ENCODE data around the gene WWC2.
A peak's percentile ranks its signal among the peaks of the same experiment; 100 is the strongest.

Gene WWC2

DNA sequence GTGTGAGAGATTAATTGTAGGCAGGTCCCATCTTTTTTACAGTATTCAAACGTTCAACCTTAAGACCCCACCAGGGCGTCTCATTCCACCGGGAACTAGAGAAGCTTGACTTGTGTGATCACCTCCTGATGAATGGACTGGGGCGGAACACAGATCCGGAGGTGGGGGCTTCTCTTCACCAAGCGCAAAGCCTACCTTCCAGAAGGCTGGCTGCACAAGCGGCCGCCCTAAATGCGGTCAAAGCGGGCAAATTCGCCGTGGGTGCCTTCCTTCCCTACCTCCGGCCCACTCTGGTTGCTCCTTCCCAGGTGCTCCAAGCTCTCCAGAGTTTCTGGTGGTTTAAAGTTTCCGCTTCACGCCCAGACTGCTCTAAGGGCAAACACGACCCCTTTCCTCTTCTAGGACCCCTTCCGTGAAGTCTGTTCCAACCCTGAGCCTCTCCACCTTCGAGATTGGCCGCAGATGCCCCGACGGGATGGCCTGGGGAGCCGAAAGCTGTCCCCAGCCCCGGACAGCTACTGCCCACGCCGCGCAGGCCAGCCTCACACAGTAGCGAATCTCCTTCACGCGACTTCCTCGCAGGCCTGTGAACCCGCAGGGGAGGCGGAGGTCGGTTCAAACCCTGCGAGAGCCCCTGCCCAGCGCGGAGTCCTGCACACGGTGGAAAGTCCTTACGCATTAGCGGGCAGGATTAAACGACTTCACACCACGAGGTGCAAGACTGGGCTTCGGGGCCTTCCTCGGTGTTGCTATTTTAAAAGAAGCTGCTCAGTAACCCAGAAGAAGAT, 1.6 kb upstream of the WWC2 start:
- TF ChIP-seq POLR2A (IDR thresholded peaks at IDR 0.05; ENCODE audit: extremely low read depth, insufficient read length) (no peak), MAX (IDR thresholded peaks at IDR 0.05; ENCODE audit: low read depth, low read length) (no peak), CTCF (IDR thresholded peaks at IDR 0.05; ENCODE audit: low read depth, low read length) (no peak), MYC (IDR thresholded peaks at IDR 0.05; ENCODE audit: low read depth, low read length) (no peak)
- peak; percentile 16 for DNase-seq (ENCODE audit: low read depth)
- H3K4me3 ChIP-seq (ENCODE audit: low read depth, low read length) = no peak overlapping the region

- TF ChIP-seq MAX (IDR thresholded peaks at IDR 0.05; ENCODE audit: low read depth, low read length) (no peak), MYC (IDR thresholded peaks at IDR 0.05; ENCODE audit: low read depth, low read length) (no peak)
- H3K4me3 ChIP-seq (ENCODE audit: low read depth, low read length) = peak overlapping the region; percentile 56
These were observed 886 bp upstream of the WWC2 start for GRCh38 chr4:183098019-183098722.

DNA sequence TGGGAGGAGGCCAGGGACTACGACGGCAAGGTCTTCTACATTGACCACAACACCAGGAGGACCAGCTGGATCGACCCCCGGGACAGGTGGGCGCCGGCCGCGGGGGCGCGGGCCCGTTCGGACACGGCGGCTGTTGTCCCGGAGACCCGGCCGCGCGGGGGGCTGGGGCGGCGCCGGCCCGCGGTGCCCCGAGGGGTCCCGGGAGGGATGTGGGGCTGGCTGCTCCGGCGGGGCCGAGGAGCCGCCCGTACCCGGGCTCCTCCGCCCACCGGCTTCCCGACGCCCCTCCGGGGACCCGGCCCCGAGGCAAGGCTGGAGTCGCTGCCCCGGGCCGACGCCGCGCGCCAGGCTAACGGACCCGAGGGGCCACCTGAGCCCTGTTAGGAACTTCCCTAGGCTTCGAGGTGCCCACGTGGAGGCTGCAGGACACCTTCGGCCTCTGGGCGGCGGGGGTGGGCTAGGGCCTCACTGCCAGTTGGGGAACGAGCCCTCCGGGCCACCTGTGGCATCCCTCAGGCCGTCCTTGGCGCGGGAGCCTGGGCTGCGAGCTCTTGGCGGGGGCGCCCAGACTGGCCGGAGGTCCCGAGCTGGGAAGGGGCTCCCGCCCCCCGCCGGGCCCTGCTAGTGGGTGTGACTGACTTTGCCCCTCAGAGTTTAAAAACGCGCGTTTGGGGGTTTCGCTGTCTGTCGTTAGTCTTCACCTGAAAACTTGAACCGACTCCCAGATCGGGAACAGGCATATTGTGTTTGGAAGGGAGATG, 660 bp downstream of the WWC2 start:
- TF ChIP-seq CTCF (IDR thresholded peaks at IDR 0.05; ENCODE audit: low read depth, low read length) (no peak), POLR2A (IDR thresholded peaks at IDR 0.05; ENCODE audit: extremely low read depth, insufficient read length) (no peak), MAX (IDR thresholded peaks at IDR 0.05; ENCODE audit: low read depth, low read length) (peak; percentile 75; the same call in 1 of the 2 replicates), MYC (IDR thresholded peaks at IDR 0.05; ENCODE audit: low read depth, low read length) (peak; percentile 59)
- H3K4me3 ChIP-seq (ENCODE audit: low read depth, low read length) = peak overlapping the region; percentile 68
- DNase-seq (ENCODE audit: low read depth) = peak; percentile 60

More at GRCh38 chr4:183098019-183098722, 886 bp upstream of the WWC2 start:
- DNase-seq (ENCODE audit: low read depth) = no peak

- peak overlapping the region; percentile 68 for H3K4me3 ChIP-seq (ENCODE audit: low read depth, low read length)
- DNase-seq (ENCODE audit: low read depth) = no peak
- TF ChIP-seq MAX (IDR thresholded peaks at IDR 0.05; ENCODE audit: low read depth, low read length) (no peak), MYC (IDR thresholded peaks at IDR 0.05; ENCODE audit: low read depth, low read length) (no peak), CTCF (IDR thresholded peaks at IDR 0.05; ENCODE audit: low read depth, low read length) (no peak), POLR2A (IDR thresholded peaks at IDR 0.05; ENCODE audit: extremely low read depth, insufficient read length) (no peak)
These were observed 1.2 kb downstream of the WWC2 start for GRCh38 chr4:183100298-183100599.

GRCh38 chr4:183100827-183101226, 1.8 kb downstream of the WWC2 start:
- no peak for DNase-seq (ENCODE audit: low read depth)
- peak overlapping the region; percentile 68 for H3K4me3 ChIP-seq (ENCODE audit: low read depth, low read length)

More at GRCh38 chr4:183100827-183101226, 1.8 kb downstream of the WWC2 start:
- no peak for TF ChIP-seq MAX (IDR thresholded peaks at IDR 0.05; ENCODE audit: low read depth, low read length)
- TF ChIP-seq CTCF (IDR thresholded peaks at IDR 0.05; ENCODE audit: low read depth, low read length) = no peak

Data from NB4 (cell line).